GM19468 (cell line): Measurements from ENCODE around the gene ERH.
"Not testable (repeated sequence)": the region's sequence is repeated elsewhere in the genome, so short reads cannot be mapped to it uniquely, and the experiment has no call there.

Experiments used
- ATAC-seq: cut with Tn5 transposase; IDR thresholded peaks from one replicate; pipeline ENCODE4 v1.9.1; 2021; ENCODE audit warnings: mild to moderate bottlenecking, moderate library complexity, moderate number of reproducible peaks; ENCODE audit not compliant: unreplicated experiment; ENCODE audit errors: extremely low read depth

Gene ERH

GRCh38 chr14:69398053-69398817, at the start of gene ERH, which contains the start of gene SLC39A9:
Gene ERH, minus strand, starts transcription at chr14:69398299. Its CDS starts 66 bp downstream, at chr14:69398233.
Gene SLC39A9, plus strand, starts transcription at chr14:69398692. Its CDS starts 678 bp downstream, at chr14:69399370.
- ATAC-seq: peak; percentile 49

- ATAC-seq: no peak
Observed at GRCh38 chr14:69443296-69443805, 45.3 kb upstream of the ERH start.

- ATAC-seq: no peak
Observed at GRCh38 chr14:69441948-69442347, 43.8 kb upstream of the ERH start.

- no peak for ATAC-seq
Observed at GRCh38 chr14:69439521-69440270, 41.6 kb upstream of the ERH start.

GRCh38 chr14:69432364-69432763, 34.3 kb upstream of the ERH start:
- ATAC-seq: no peak

- ATAC-seq: no peak
Observed at GRCh38 chr14:69430306-69430939, 32.3 kb upstream of the ERH start.

GRCh38 chr14:69429643-69430042, 31.5 kb upstream of the ERH start:
- ATAC-seq: no peak

- peak; percentile 46 for ATAC-seq
Observed at GRCh38 chr14:69428289-69428998, 30.3 kb upstream of the ERH start.

GRCh38 chr14:69427596-69427995, 29.5 kb upstream of the ERH start:
- ATAC-seq: no peak

GRCh38 chr14:69424149-69424923, 26.2 kb upstream of the ERH start:
- no peak for ATAC-seq

GRCh38 chr14:69423279-69423678, 25.2 kb upstream of the ERH start:
- ATAC-seq: no peak

- ATAC-seq: not testable (repeated sequence)
Observed at GRCh38 chr14:69416087-69416486, 18.0 kb upstream of the ERH start.

- ATAC-seq: no peak
Observed at GRCh38 chr14:69413483-69413882, 15.4 kb upstream of the ERH start.

GRCh38 chr14:69408331-69408960, 10.3 kb upstream of the ERH start:
- ATAC-seq: no peak

GRCh38 chr14:69405762-69406161, 7.7 kb upstream of the ERH start:
- ATAC-seq: no peak

GRCh38 chr14:69404883-69405282, 6.8 kb upstream of the ERH start:
- no peak for ATAC-seq

GRCh38 chr14:69404478-69404877, 6.4 kb upstream of the ERH start:
- no peak for ATAC-seq

GRCh38 chr14:69401841-69402240, 3.7 kb upstream of the ERH start:
- ATAC-seq: no peak

GRCh38 chr14:69400154-69400553, 2.1 kb upstream of the ERH start:
- ATAC-seq: no peak
